ENCODE results near the gene SPINK8.

SPINK8 gene

DNA sequence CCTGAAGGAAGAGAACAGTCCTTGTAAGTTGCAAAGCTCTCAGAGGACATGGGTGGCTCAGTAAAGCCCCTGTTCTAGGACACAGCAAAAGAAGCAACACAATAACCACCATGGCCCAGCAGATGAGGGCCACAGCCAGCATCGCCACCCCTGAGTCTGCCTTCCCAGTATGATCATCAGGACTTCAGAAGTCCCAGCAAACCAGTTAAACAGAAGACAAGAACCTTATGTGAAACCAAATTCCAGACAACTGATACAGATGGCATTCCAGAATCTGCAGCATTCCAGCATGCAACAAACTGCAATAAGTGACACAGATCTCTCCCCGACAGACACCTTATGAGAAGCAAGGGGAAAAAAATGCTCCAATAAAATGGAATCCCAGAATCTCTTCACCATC is 30.4 kb downstream of the SPINK8 start:
- DNase-seq (ENCODE audit: extremely low read depth, low read depth), result no peak
- TF ChIP-seq, protein P1, sequence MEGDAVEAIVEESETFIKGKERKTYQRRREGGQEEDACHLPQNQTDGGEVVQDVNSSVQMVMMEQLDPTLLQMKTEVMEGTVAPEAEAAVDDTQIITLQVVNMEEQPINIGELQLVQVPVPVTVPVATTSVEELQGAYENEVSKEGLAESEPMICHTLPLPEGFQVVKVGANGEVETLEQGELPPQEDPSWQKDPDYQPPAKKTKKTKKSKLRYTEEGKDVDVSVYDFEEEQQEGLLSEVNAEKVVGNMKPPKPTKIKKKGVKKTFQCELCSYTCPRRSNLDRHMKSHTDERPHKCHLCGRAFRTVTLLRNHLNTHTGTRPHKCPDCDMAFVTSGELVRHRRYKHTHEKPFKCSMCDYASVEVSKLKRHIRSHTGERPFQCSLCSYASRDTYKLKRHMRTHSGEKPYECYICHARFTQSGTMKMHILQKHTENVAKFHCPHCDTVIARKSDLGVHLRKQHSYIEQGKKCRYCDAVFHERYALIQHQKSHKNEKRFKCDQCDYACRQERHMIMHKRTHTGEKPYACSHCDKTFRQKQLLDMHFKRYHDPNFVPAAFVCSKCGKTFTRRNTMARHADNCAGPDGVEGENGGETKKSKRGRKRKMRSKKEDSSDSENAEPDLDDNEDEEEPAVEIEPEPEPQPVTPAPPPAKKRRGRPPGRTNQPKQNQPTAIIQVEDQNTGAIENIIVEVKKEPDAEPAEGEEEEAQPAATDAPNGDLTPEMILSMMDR (IDR thresholded peaks at IDR 0.05; ENCODE audit: low read depth, low read length, missing control alignments), result no peak
- no peak overlapping the region for H3K4me3 ChIP-seq (replicated peaks; ENCODE audit: low read depth, low read length)

DNA sequence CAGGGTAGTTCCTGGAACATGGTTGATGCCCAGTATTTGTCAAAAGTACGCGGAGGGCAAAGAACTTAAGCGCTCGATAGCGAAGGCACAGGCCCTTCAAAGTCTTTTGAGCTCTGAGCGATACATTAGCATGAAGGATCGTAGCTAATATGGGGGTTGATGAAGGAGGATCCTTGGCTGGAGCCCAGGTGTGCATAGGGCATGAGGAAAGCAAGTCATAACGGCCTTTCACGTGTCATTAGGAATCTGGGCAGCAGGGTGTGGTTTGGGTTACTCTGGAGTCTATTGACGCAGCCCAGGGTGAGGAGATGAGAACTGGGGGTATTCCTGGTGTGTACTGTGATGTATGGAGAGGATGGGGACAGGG is 31.7 kb downstream of the SPINK8 start:
- peak; percentile 14 for DNase-seq (ENCODE audit: extremely low read depth, low read depth)
- peak overlapping the region; percentile 63 for H3K4me3 ChIP-seq (replicated peaks; ENCODE audit: low read depth, low read length)
- TF ChIP-seq, protein P1 (IDR thresholded peaks at IDR 0.05; ENCODE audit: low read depth, low read length, missing control alignments), result no peak

DNA sequence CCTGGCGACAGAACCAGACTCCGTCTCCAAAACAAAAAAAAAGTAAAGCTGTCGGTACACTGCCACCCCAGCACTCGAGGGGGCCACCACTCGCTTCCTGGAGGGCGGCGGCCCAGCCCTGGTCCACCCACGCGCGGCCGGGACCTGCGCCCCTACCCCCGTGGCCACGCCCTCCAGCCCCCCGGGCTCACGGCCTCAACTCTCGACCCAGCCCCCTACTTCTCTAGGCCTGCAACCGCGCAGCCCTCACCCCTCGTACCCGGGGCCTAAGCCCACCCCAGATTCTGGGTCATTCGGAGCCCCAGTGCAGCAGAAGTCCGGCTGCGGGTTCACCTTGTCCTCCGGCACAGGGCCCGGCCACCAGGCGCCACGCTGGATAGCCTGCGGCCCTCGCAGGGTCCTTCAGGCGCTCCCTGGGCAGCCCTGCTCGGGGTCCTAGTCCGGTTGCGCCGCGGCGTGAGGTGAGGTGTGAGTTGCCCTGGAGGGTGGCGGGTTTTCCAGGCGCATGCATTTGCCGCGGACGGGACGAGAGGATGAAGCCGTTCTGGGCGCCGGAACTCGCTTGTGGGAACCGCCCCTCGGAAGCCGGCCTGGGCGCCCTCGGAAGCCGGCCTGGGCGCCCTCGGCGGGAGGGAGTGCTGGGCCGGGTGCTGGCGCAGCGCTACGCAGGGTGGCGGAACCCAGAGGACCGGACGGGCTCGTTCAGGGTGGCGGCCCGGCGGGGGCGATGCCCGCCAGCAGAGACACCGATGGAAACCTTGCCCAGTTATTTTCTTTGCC is 32.3 kb downstream of the SPINK8 start, which contains the start of gene NME6:
Gene NME6 (minus strand): TSS at position 348 of the 780 bp plus-strand sequence.
- TF ChIP-seq, protein P1 (IDR thresholded peaks at IDR 0.05; ENCODE audit: low read depth, low read length, missing control alignments), result no peak
- H3K4me3 ChIP-seq (replicated peaks; ENCODE audit: low read depth, low read length), result peak within 1 kb of the TSS; percentile 63
- DNase-seq (ENCODE audit: extremely low read depth, low read depth), result peak; percentile 72

DNA sequence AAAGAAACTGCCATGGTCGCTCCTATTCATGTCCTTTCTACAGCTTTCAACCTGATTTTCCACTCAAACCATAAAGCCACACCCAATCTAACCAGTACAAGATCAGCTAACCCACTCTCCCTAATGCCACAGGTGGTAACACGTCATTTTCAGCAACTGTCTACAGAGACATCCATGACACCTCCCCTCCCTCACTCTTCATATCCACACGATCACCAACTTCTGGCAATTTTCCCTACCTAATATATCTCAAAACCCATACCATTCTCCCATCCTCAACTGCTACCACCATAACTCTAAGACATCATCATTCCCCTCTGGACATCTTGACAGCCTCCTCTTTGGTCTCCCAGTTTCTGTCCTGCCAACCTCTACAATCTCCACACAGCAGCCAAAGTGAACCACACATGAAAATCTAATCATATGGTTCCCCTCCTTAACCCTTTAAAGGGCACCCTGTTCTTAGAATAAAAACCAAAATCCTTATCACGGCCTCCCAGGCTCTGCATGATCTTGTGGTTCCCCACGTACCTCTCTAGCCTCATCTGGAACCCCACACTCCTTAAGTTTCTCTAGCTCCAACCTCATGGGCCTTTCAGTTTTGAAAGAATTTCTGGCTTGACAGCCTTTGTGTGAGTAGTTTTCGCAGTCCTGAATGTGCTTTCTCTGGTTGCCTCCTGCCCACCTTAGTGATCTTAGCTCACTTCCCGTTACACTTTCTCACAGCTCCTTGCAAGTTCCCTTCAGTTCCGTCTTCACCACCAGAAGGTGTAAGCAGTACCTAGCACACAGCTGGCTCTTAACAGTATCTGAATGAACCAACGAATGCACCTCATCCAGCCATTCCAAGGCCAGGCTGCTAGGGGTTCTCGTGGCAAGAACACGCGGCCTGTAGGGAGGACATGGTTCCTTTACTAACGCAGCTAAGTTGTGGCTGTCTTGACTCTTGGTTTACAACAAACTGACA is 33.4 kb downstream of the SPINK8 start:
- H3K4me3 ChIP-seq (replicated peaks; ENCODE audit: low read depth, low read length), result peak overlapping the region; percentile 63
- DNase-seq (ENCODE audit: extremely low read depth, low read depth), result no peak
- TF ChIP-seq, protein P1 (IDR thresholded peaks at IDR 0.05; ENCODE audit: low read depth, low read length, missing control alignments), result no peak

DNA sequence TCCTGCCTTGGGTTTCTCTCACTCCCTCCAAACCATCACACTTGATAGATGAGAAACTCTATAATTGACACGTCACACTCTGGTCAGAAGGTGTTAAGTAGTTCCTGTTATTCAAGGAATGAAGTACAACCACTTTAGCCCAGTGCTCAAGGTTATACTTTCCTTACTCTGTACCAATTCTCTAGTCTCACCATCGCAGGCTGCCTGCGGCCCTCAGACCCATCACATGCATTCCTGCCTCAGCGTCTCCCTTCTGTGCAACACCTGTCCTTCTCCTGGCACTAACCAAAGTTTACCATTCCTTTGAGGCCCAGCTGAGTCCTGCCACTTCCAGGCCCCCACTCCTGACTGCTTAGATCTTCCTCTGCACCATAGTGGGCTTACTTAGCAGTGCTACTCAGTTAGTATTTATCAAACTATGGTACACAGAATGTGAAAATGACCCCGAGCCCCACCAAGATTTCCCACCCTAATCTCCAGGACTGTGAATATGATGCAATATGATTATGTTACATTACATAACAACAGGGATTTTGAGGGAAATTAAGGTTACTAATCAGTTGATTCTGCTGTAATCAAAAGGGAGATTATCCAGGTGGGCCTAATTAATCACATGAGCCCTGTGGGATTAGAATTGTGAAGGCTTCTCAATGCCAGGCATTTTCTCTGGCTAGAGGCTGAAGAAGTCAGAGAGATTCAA is 36.2 kb downstream of the SPINK8 start:
- H3K4me3 ChIP-seq (replicated peaks; ENCODE audit: low read depth, low read length), result no peak overlapping the region
- DNase-seq (ENCODE audit: extremely low read depth, low read depth), result no peak
- TF ChIP-seq, protein P1 (IDR thresholded peaks at IDR 0.05; ENCODE audit: low read depth, low read length, missing control alignments), result no peak

DNA sequence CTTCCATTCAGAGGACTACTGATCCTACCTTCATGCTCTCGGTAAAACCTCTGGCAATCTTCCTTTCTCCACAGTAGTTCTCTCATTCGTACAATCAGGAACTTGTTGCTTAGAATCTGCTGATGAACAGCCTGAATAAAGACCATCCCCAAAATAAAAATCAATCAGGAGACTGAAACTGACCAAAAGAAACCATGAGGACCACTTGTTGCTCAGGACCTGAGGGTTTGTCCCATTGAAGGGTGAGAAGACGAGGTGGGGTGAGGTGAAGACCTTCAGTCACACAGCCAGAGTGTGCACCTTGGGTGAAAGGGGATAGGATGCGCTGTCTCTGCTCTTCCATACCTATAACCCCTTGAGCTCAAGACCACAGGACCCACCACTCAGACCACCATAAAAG is 36.8 kb downstream of the SPINK8 start:
- DNase-seq (ENCODE audit: extremely low read depth, low read depth), result no peak
- TF ChIP-seq, protein P1 (IDR thresholded peaks at IDR 0.05; ENCODE audit: low read depth, low read length, missing control alignments), result no peak
- H3K4me3 ChIP-seq (replicated peaks; ENCODE audit: low read depth, low read length), result no peak overlapping the region

Data from HFF-Myc (cell line).